OCI-LY7 (cell line): Measurements from ENCODE around the gene TDRD10. TPM values are rescaled to one million over a fixed set of nuclear protein-coding genes. Genes with fewer than 3 reads are reported as not detected.

Experiments used
- BruUV-seq: library from RNA; stranded (reverse); fragments of 400-500 nt; replicated peaks from 2 replicates; lab custom pipeline; 2021; lab: Mats Ljungman, UMichigan
- CTCF ChIA-PET: fragments of 300-600 bp; sonication (Branson Sonifier 250); formaldehyde crosslinking; loops from one replicate; lab custom pipeline; 2022; ENCODE audit warnings: antibody characterized with exemption; ENCODE audit not compliant: unreplicated experiment; lab: Charles Lee
- POLR2A ChIA-PET: fragments of 300-600 bp; sonication (Branson Sonifier 250); formaldehyde crosslinking; loops from one replicate; lab custom pipeline; 2022; ENCODE audit warnings: antibody characterized with exemption; lab: Charles Lee
- DNase-seq: peaks from one replicate; pipeline ENCODE4 v3.0.0-alpha.2; 2015; ENCODE audit warnings: low spot score
- H2AFZ ChIP-seq: fragments of 200-600 bp; sonication (generic), shearing (Covaris generic); 2 replicates; pipeline ENCODE4 v1.6.1; 2014; ENCODE audit warnings: mild to moderate bottlenecking, antibody characterized with exemption, low read length, moderate library complexity
- H3K27ac ChIP-seq: fragments of 200-600 bp; sonication (generic); 2 replicates; pipeline ENCODE4 v1.5.1; 2014; ENCODE audit warnings: mixed run types, low read depth, mild to moderate bottlenecking, moderate library complexity, low read length, inconsistent platforms; ENCODE audit not compliant: poor library complexity, severe bottlenecking
- H3K36me3 ChIP-seq: fragments of 200-600 bp; sonication (generic); 2 replicates; pipeline ENCODE4 v1.6.1; 2014; ENCODE audit warnings: mild to moderate bottlenecking, antibody characterized with exemption, low read length, moderate library complexity, mixed read lengths; ENCODE audit not compliant: insufficient read depth
- H3K4me1 ChIP-seq: fragments of 200-600 bp; sonication (generic); 2 replicates; pipeline ENCODE4 v1.5.1; 2014; ENCODE audit warnings: mild to moderate bottlenecking, low read length; ENCODE audit not compliant: insufficient read depth, poor library complexity, severe bottlenecking
- H3K4me2 ChIP-seq: fragments of 200-600 bp; sonication (generic); 2 replicates; pipeline ENCODE4 v1.6.1; 2014; ENCODE audit warnings: mild to moderate bottlenecking, low read length
- H3K4me3 ChIP-seq: fragments of 200-600 bp; sonication (generic); 2 replicates; pipeline ENCODE4 v1.5.1; 2014; ENCODE audit warnings: mild to moderate bottlenecking, low read depth, low read length; ENCODE audit not compliant: poor library complexity, severe bottlenecking
- H3K79me2 ChIP-seq: fragments of 200-600 bp; sonication (generic); 2 replicates; pipeline ENCODE4 v1.6.1; 2016; ENCODE audit warnings: low read depth, mild to moderate bottlenecking, low read length, moderate library complexity, mixed read lengths; ENCODE audit not compliant: insufficient read depth
- H3K9me2 ChIP-seq: fragments of 200-600 bp; sonication (generic); 2 replicates; pipeline ENCODE4 v1.6.1; 2016; ENCODE audit warnings: mild to moderate bottlenecking, low read length, mixed read lengths; ENCODE audit not compliant: insufficient read depth
- H3K9me3 ChIP-seq: fragments of 200-600 bp; sonication (generic); 2 replicates; pipeline ENCODE4 v1.6.1; 2014; ENCODE audit warnings: mild to moderate bottlenecking, mixed run types, low read length, mixed read lengths
- H4K20me1 ChIP-seq: fragments of 200-600 bp; sonication (generic); 2 replicates; pipeline ENCODE4 v1.6.1; 2014; ENCODE audit warnings: mild to moderate bottlenecking, antibody characterized with exemption, low read length, moderate library complexity, mixed read lengths; ENCODE audit not compliant: insufficient read depth
- EZH2phosphoT487 ChIP-seq: fragments of 200-600 bp; sonication (generic); IDR thresholded peaks from 2 replicates; pipeline ENCODE4 v1.6.1; 2018; ENCODE audit warnings: low read depth, borderline replicate concordance, mild to moderate bottlenecking, mixed run types, antibody characterized with exemption, low read length, moderate library complexity, mixed read lengths
- intact Hi-C: fragments of 100-400 bp; cut with micrococcal nuclease; formaldehyde crosslinking; loops from one replicate; pipeline ENCODE4 v1.10.0; 2022; ENCODE audit not compliant: unreplicated experiment
- total RNA-seq, 2 experiments: library from RNA; depleted of rRNA in 1 of 2; stranded (reverse); fragments of >200 nt in 1 of 2; shearing (Covaris generic) in 1 of 2; gene quantifications; 2 replicates each; pipeline ENCODE4 v1.2.3, GENCODE V29; 2014 to 2022
- TF ChIP-seq, protein P1 (sequence below): fragments of 200-600 bp; sonication (generic); conservative IDR thresholded peaks from 2 replicates; pipeline ENCODE4 v1.5.1; 2014; ENCODE audit warnings: mild to moderate bottlenecking, antibody characterized with exemption, low read length, moderate library complexity, mixed read lengths

TDRD10 gene
- total RNA-seq, 2 experiments from 2014 or later = 0.13 TPM; not detected in 1

GRCh38 chr1:154489695-154490274 is 12.2 kb upstream of the TDRD10 start:
- peaks cover 24% of the 10 kb centered on the region for H3K4me1 ChIP-seq
- ChIA-PET CTCF (no interaction called here), POLR2A (interaction anchor here (0.5 to 1.4 kb wide), 4 partner anchors 9 to 594 kb away, joined by 4 read pairs; no protein-coding TSS in a partner anchor)
- no peak for DNase-seq
- intact Hi-C loops = no loop called here
- H3K4me3 ChIP-seq = no peak overlapping the region
- BruUV-seq = no TSS peak
- TF ChIP-seq EZH2phosphoT487 = no peak
- TF ChIP-seq, protein P1, sequence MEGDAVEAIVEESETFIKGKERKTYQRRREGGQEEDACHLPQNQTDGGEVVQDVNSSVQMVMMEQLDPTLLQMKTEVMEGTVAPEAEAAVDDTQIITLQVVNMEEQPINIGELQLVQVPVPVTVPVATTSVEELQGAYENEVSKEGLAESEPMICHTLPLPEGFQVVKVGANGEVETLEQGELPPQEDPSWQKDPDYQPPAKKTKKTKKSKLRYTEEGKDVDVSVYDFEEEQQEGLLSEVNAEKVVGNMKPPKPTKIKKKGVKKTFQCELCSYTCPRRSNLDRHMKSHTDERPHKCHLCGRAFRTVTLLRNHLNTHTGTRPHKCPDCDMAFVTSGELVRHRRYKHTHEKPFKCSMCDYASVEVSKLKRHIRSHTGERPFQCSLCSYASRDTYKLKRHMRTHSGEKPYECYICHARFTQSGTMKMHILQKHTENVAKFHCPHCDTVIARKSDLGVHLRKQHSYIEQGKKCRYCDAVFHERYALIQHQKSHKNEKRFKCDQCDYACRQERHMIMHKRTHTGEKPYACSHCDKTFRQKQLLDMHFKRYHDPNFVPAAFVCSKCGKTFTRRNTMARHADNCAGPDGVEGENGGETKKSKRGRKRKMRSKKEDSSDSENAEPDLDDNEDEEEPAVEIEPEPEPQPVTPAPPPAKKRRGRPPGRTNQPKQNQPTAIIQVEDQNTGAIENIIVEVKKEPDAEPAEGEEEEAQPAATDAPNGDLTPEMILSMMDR = no peak
- H3K79me2 ChIP-seq = no peaks in the 10 kb centered on the region
- no peak overlapping the region for H2AFZ ChIP-seq
- no peaks in the 10 kb centered on the region for H4K20me1 ChIP-seq
- no peaks in the 10 kb centered on the region for H3K36me3 ChIP-seq
- no peak overlapping the region for H3K27ac ChIP-seq
- no peak overlapping the region for H3K4me2 ChIP-seq
- H3K9me3 ChIP-seq = no peaks in the 10 kb centered on the region
- H3K9me2 ChIP-seq = no peaks in the 10 kb centered on the region

DNA sequence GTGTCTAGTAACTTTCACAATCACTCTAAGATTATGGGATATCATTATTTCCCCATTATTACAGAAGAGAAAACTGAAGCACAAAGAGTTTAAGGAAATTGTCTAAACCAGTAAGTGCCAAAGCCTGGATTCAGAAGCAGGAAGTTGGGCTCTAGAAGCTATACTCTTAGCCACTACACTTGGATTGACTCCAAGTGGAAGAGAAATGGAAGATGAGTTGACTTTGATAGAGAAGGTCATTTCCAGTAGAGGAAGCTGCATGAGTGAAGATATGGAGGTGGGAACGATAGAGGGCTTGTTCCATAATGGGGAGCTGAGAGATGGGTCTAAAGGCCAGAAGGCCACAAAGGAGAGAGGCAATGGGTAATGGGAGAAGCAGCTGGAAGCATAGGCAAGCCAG is 11.7 kb upstream of the TDRD10 start:
- no TSS peak for BruUV-seq
- intact Hi-C loops = no loop called here
- Histone ChIP-seq H3K36me3 (no peaks in the 10 kb centered on the region), H3K79me2 (no peaks in the 10 kb centered on the region), H3K4me3 (no peak overlapping the region), H3K27ac (no peak overlapping the region), H3K9me2 (no peaks in the 10 kb centered on the region), H2AFZ (no peak overlapping the region), H3K4me1 (peaks cover 25% of the 10 kb centered on the region), H3K9me3 (no peaks in the 10 kb centered on the region), H3K4me2 (no peak overlapping the region), H4K20me1 (no peaks in the 10 kb centered on the region)
- ChIA-PET CTCF (no interaction called here), POLR2A (interaction anchor here (0.5 to 1.4 kb wide), 2 partner anchors 9 to 417 kb away, joined by 4 read pairs; no protein-coding TSS in a partner anchor)
- TF ChIP-seq, protein P1 = no peak
- TF ChIP-seq EZH2phosphoT487 = no peak
- no peak for DNase-seq

DNA sequence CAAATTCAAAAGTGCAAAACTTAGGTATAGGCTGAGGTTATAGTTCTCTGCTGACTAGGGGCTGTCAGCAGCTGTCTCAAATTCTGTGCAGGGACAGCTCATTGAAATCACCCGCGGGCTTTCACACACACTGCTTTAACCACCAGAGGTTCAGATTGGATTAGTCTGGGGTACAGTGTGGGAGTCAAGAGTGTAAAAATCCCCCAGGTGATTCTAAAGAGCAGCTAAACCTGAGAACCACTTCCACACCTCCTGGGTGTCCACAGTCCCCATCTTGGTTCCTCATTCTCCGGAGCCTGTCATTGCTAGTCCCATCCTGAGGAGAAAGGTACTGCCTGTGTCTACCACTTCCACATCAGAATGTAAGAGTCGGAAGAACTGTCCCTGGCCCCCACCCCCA is 9.9 kb upstream of the TDRD10 start:
- peak overlapping the region; percentile 85; the same call in 1 of the 2 replicates for H2AFZ ChIP-seq
- no peak for DNase-seq
- H3K27ac ChIP-seq = no peak overlapping the region
- ChIA-PET CTCF (no interaction called here), POLR2A (interaction anchor here (0.5 kb wide), 1 partner anchor 117 kb away, joined by 3 read pairs; no protein-coding TSS in a partner anchor)
- H3K36me3 ChIP-seq = no peaks in the 10 kb centered on the region
- peaks cover 43% of the 10 kb centered on the region for H3K4me1 ChIP-seq
- no peaks in the 10 kb centered on the region for H3K79me2 ChIP-seq
- no peak overlapping the region for H3K4me3 ChIP-seq
- BruUV-seq = no TSS peak
- TF ChIP-seq EZH2phosphoT487 = no peak
- TF ChIP-seq, protein P1 = no peak
- H3K9me3 ChIP-seq = no peaks in the 10 kb centered on the region
- peak overlapping the region; percentile 60; the same call in 1 of the 2 replicates for H3K4me2 ChIP-seq
- intact Hi-C loops = no loop called here
- no peaks in the 10 kb centered on the region for H3K9me2 ChIP-seq
- H4K20me1 ChIP-seq = no peaks in the 10 kb centered on the region
